Measurements from ENCODE around the gene MAZ. TPM values are rescaled to one million over a fixed set of nuclear protein-coding genes. Genes with fewer than 3 reads are reported as not detected.

MAZ gene
- total and polyA plus RNA-seq, 2 donors (not counting 3 experiments of a cell fraction or from before 2014, with no cell fraction given), result 165 to 311 TPM

- intact Hi-C loops (cut with micrococcal nuclease), result no loop called here
- Histone ChIP-seq H4K20me1 (replicated peaks; ENCODE audit: control insufficient read depth, extremely low read depth, insufficient read depth, low read length) (no peaks in the 10 kb centered on the region), H3K36me3 (ENCODE audit: control insufficient read depth in 2 of 2, extremely low read depth in 1 of 2, insufficient read depth in 2 of 2, low read length in 2 of 2) (peaks cover 12 to 14% of the 10 kb centered on the region in 2 experiments), H3K27me3 (ENCODE audit: control insufficient read depth in 2 of 2, insufficient read depth in 2 of 2, low read length in 2 of 2) (no peaks in the 10 kb centered on the region), H3K9me1 (replicated peaks; ENCODE audit: control insufficient read depth, extremely low read depth, insufficient read depth, low read length) (no peaks in the 10 kb centered on the region), H3K4me2 (ENCODE audit: insufficient read depth, low read length) (no peak overlapping the region), H3K79me2 (ENCODE audit: control insufficient read depth, insufficient read depth, low read length) (peaks cover 18% of the 10 kb centered on the region), H2AFZ (ENCODE audit: low read depth, low read length) (no peak overlapping the region), H3K27ac (ENCODE audit: insufficient read depth, low read depth, low read length) (no peak overlapping the region), H3K4me3 (replicated peaks in 1 of 3; ENCODE audit: insufficient read depth in 1 of 3, low read depth in 1 of 3, low read length in 3 of 3) (no peak overlapping the region), H3K9ac (replicated peaks; ENCODE audit: extremely low read depth, insufficient read depth, low read length) (no peak overlapping the region), H3K9me3 (replicated peaks; ENCODE audit: control insufficient read depth, insufficient read depth, low read length) (no peaks in the 10 kb centered on the region), H3K4me1 (ENCODE audit: control insufficient read depth, extremely low read depth, insufficient read depth, low read length) (peaks cover 19% of the 10 kb centered on the region)
- no peak for TF ChIP-seq MAX (IDR thresholded peaks at IDR 0.05; ENCODE audit: insufficient read depth, insufficient read length)
- no TSS peak for BruUV-seq (replicated peaks)
- dilution Hi-C loops (cut with MboI; ENCODE audit: extremely low pct_ligation_motif_present, low sequenced_read_pairs), result loop anchor here (10.0 kb wide), 1 partner anchor 191 kb away; the partner anchor contains the start of genes HIRIP3 and INO80E
- DNase-seq (ENCODE audit: low read depth, low spot score) (no peak), FAIRE-seq (no peak)
- POLR2A ChIA-PET, result interaction anchor here (0.6 to 1.7 kb wide), 2 partner anchors 14 to 20 kb away, joined by 3 to 9 read pairs; partner anchors contain the start of gene KIF22
- CTCF ChIA-PET, result interaction anchor here (0.7 to 3.1 kb wide), 8 partner anchors 9 to 262 kb away, joined by 3 to 16 read pairs (median 6); partner anchors contain the start of genes KIF22 and PAGR1
Measured at GRCh38 chr16:29804020-29804419, 2.3 kb upstream of the MAZ start.

- Histone ChIP-seq H3K79me2 (ENCODE audit: control insufficient read depth, insufficient read depth, low read length) (peaks cover 24% of the 10 kb centered on the region), H3K27ac (ENCODE audit: insufficient read depth, low read depth, low read length) (peak overlapping the region; percentile 61), H3K4me1 (ENCODE audit: control insufficient read depth, extremely low read depth, insufficient read depth, low read length) (peaks cover 25% of the 10 kb centered on the region), H3K9ac (replicated peaks; ENCODE audit: extremely low read depth, insufficient read depth, low read length) (peak overlapping the region; percentile 80), H3K9me3 (replicated peaks; ENCODE audit: control insufficient read depth, insufficient read depth, low read length) (no peaks in the 10 kb centered on the region), H3K4me3 (replicated peaks in 1 of 3; ENCODE audit: insufficient read depth in 1 of 3, low read depth in 1 of 3, low read length in 3 of 3) (peak overlapping the region; percentile 52 to 61 (median 58)), H3K4me2 (ENCODE audit: insufficient read depth, low read length) (peak overlapping the region; percentile 53), H2AFZ (ENCODE audit: low read depth, low read length) (peak overlapping the region; percentile 42), H3K9me1 (replicated peaks; ENCODE audit: control insufficient read depth, extremely low read depth, insufficient read depth, low read length) (no peaks in the 10 kb centered on the region), H3K36me3 (ENCODE audit: control insufficient read depth in 2 of 2, extremely low read depth in 1 of 2, insufficient read depth in 2 of 2, low read length in 2 of 2) (peaks cover 12% of the 10 kb centered on the region in 2 experiments), H4K20me1 (replicated peaks; ENCODE audit: control insufficient read depth, extremely low read depth, insufficient read depth, low read length) (no peaks in the 10 kb centered on the region), H3K27me3 (ENCODE audit: control insufficient read depth in 2 of 2, insufficient read depth in 2 of 2, low read length in 2 of 2) (no peaks in the 10 kb centered on the region)
- DNase-seq (ENCODE audit: low read depth, low spot score), result peak; percentile 32
- ChIA-PET CTCF (interaction anchor here (0.7 to 3.1 kb wide), 8 partner anchors 9 to 261 kb away, joined by 3 to 16 read pairs (median 6); partner anchors contain the start of genes KIF22 and PAGR1), POLR2A (interaction anchor here (1.7 kb wide), 1 partner anchor 14 kb away, joined by 9 read pairs; the partner anchor contains the start of gene KIF22)
- BruUV-seq (replicated peaks), result TSS peak; percentile 79
- no peak for TF ChIP-seq EZH2 (IDR thresholded peaks at IDR 0.05; ENCODE audit: borderline replicate concordance, low read depth, low read length, severe bottlenecking)
- TF ChIP-seq JUN (IDR thresholded peaks at IDR 0.05; ENCODE audit: borderline replicate concordance, insufficient read depth, insufficient read length, low read depth), result no peak
- TF ChIP-seq CTCF (IDR thresholded peaks at IDR 0.05; ENCODE audit: extremely low read depth in 1 of 2, insufficient read depth in 1 of 2, low read depth in 1 of 2, low read length in 2 of 2), result no peak
- TF ChIP-seq FOS (IDR thresholded peaks at IDR 0.05; ENCODE audit: borderline replicate concordance, insufficient read depth, low read length), result no peak
- no peak for TF ChIP-seq POLR2A (IDR thresholded peaks at IDR 0.05; ENCODE audit: low read depth, low read length)
- TF ChIP-seq MAX (IDR thresholded peaks at IDR 0.05; ENCODE audit: insufficient read depth, insufficient read length), result no peak
- no peak for TF ChIP-seq POLR2AphosphoS5 (IDR thresholded peaks at IDR 0.05; ENCODE audit: insufficient read depth, low read depth, low read length)
- no peak for TF ChIP-seq MYC (IDR thresholded peaks at IDR 0.05; ENCODE audit: low read depth, low read length)
- no peak for FAIRE-seq
- dilution Hi-C loops (cut with MboI; ENCODE audit: extremely low pct_ligation_motif_present, low sequenced_read_pairs) (loop anchor here (10.0 kb wide), 1 partner anchor 190 kb away; the partner anchor contains the start of genes HIRIP3 and INO80E), intact Hi-C loops (cut with micrococcal nuclease) (loop anchor here (1.0 to 5.0 kb wide), 3 partner anchors 14 to 168 kb away; partner anchors contain the start of genes KIF22 and TAOK2)
Measured at GRCh38 chr16:29804455-29805231, 1.7 kb upstream of the MAZ start.

Data from endothelial cell of umbilical vein (primary cell).